HG03108 (cell line): ENCODE results near the gene FGD6.
A peak's percentile ranks its signal among the peaks of the same experiment; 100 is the strongest.
"Not testable (repeated sequence)": the region's sequence is repeated elsewhere in the genome, so short reads cannot be mapped to it uniquely, and the experiment has no call there.

Experiments
- ATAC-seq: cut with Tn5 transposase; IDR thresholded peaks from one replicate; pipeline ENCODE4 v1.9.1; 2021; ENCODE audit warnings: moderate library complexity; ENCODE audit not compliant: unreplicated experiment

FGD6 gene

GRCh38 chr12:95235621-95236020 lies 18.4 kb upstream of the FGD6 start:
- not testable (repeated sequence) for ATAC-seq

GRCh38 chr12:95234187-95234586 lies 16.9 kb upstream of the FGD6 start:
- not testable (repeated sequence) for ATAC-seq

- ATAC-seq: no peak
Measured at GRCh38 chr12:95231190-95231589, 13.9 kb upstream of the FGD6 start.

GRCh38 chr12:95230313-95230712 lies 13.0 kb upstream of the FGD6 start:
- no peak for ATAC-seq

GRCh38 chr12:95229636-95230035 lies 12.4 kb upstream of the FGD6 start:
- no peak for ATAC-seq

- ATAC-seq: no peak
Measured at GRCh38 chr12:95228617-95229016, 11.3 kb upstream of the FGD6 start.

- ATAC-seq: no peak
Measured at GRCh38 chr12:95227818-95228356, 10.6 kb upstream of the FGD6 start.

- ATAC-seq: no peak
Measured at GRCh38 chr12:95225645-95226212, 8.5 kb upstream of the FGD6 start.

- ATAC-seq: no peak
Measured at GRCh38 chr12:95224202-95225170, 7.2 kb upstream of the FGD6 start.

GRCh38 chr12:95220726-95221125 lies 3.5 kb upstream of the FGD6 start:
- ATAC-seq: no peak

GRCh38 chr12:95220190-95220589 lies 2.9 kb upstream of the FGD6 start:
- ATAC-seq: no peak

GRCh38 chr12:95218150-95219133 lies 1.2 kb upstream of the FGD6 start:
- ATAC-seq: peak; percentile 5

- peak; percentile 7 for ATAC-seq
Measured at GRCh38 chr12:95216711-95217376, 423 bp downstream of the FGD6 start.

GRCh38 chr12:95215949-95216348 lies 1.3 kb downstream of the FGD6 start:
- ATAC-seq: no peak

GRCh38 chr12:95214466-95214865 lies 2.8 kb downstream of the FGD6 start:
- ATAC-seq: no peak

- ATAC-seq: no peak
Measured at GRCh38 chr12:95213928-95214327, 3.3 kb downstream of the FGD6 start.

GRCh38 chr12:95213119-95213518 lies 4.1 kb downstream of the FGD6 start:
- ATAC-seq: no peak

GRCh38 chr12:95212586-95212985 lies 4.7 kb downstream of the FGD6 start:
- ATAC-seq: no peak

- ATAC-seq: no peak
Measured at GRCh38 chr12:95208678-95209077, 8.6 kb downstream of the FGD6 start.

- no peak for ATAC-seq
Measured at GRCh38 chr12:95207407-95207806, 9.9 kb downstream of the FGD6 start.
